SK-N-SH (cell line): ENCODE measurements around the gene MYMX. TPM values are rescaled to one million over a fixed set of nuclear protein-coding genes. Genes with fewer than 3 reads are reported as not detected.

Experiments used
- CTCF ChIA-PET: fragments of 300-600, 350-600 bp; formaldehyde crosslinking; extraction: SDS; loops from one replicate; lab custom pipeline; 2021; lab: Yijun Ruan, JAX
- POLR2A ChIA-PET: fragments of 350-600 bp; sonication (Branson Sonifier 250); formaldehyde crosslinking; extraction: SDS; loops from one replicate; lab custom pipeline; 2020; ENCODE audit warnings: antibody characterized with exemption, inconsistent platforms; lab: Yijun Ruan, JAX
- DNase-seq: peaks from one replicate; pipeline ENCODE4 v3.0.0; 2012
- H2AFZ ChIP-seq: fragments of 200-600 bp; sonication (generic); 2 replicates; pipeline ENCODE4 v1.8.1; 2016; ENCODE audit warnings: antibody characterized with exemption, mild to moderate bottlenecking, low read depth
- H3F3A ChIP-seq: fragments of 200-600 bp; sonication (generic); replicated peaks from 2 replicates; pipeline ENCODE3; 2016; ENCODE audit warnings: antibody characterized with exemption, mild to moderate bottlenecking; ENCODE audit not compliant: insufficient read depth
- H3K27ac ChIP-seq, 2 experiments: fragments of 200-500 bp in 1 of 2; fragments of 200-600 bp in 1 of 2; sonication (Bioruptor generic) in 1 of 2; sonication (generic), shearing (Covaris generic) in 1 of 2; 2 replicates each; pipeline versions ENCODE4 v1.5.1 to v1.6.1; 2014 to 2016; ENCODE audit warnings: low read depth in 2 of 2, inconsistent platforms in 1 of 2, low read length in 1 of 2, mild to moderate bottlenecking in 1 of 2, mixed read lengths in 1 of 2
- H3K27me3 ChIP-seq: fragments of 200-600 bp; sonication (generic), shearing (Covaris generic); 2 replicates; pipeline ENCODE4 v1.6.1; 2016; ENCODE audit warnings: mixed run types; ENCODE audit not compliant: insufficient read depth
- H3K36me3 ChIP-seq, 2 experiments: fragments of 200-500 bp in 1 of 2; fragments of 200-600 bp in 1 of 2; sonication (Bioruptor generic) in 1 of 2; sonication (generic) in 1 of 2; replicated peaks in 1 of 2; 2 replicates each; pipeline versions ENCODE3 to v1.5.1; 2014 to 2016; ENCODE audit warnings: low read length in 1 of 2, mild to moderate bottlenecking in 1 of 2; ENCODE audit not compliant: insufficient read depth in 2 of 2, control insufficient read depth in 1 of 2
- H3K4me1 ChIP-seq, 2 experiments: fragments of 200-500 bp in 1 of 2; fragments of 200-600 bp in 1 of 2; sonication (Bioruptor generic) in 1 of 2; sonication (generic), shearing (Covaris generic) in 1 of 2; 2 replicates each; pipeline versions ENCODE4 v1.5.1 to v1.6.1; 2014 to 2016; ENCODE audit warnings: low read depth in 1 of 2, low read length in 1 of 2, mixed run types in 1 of 2; ENCODE audit not compliant: insufficient read depth in 2 of 2, control insufficient read depth in 1 of 2
- H3K4me2 ChIP-seq: fragments of 200-600 bp; sonication (generic), shearing (Covaris generic); 2 replicates; pipeline ENCODE4 v1.6.1; 2017; ENCODE audit warnings: mixed run types
- H3K4me3 ChIP-seq, 2 experiments: fragments of 200-500 bp in 1 of 2; fragments of 200-600 bp in 1 of 2; sonication (Bioruptor generic) in 1 of 2; sonication (generic), shearing (Covaris generic) in 1 of 2; 2 replicates each; pipeline versions ENCODE4 v1.5.1 to v1.8.1; 2014 to 2016; ENCODE audit warnings: low read depth in 2 of 2, inconsistent platforms in 1 of 2, low read length in 1 of 2, mild to moderate bottlenecking in 1 of 2, mixed read lengths in 1 of 2, moderate library complexity in 1 of 2
- H3K79me2 ChIP-seq: fragments of 200-600 bp; sonication (generic); 2 replicates; pipeline ENCODE4 v1.8.1; 2017; ENCODE audit warnings: mild to moderate bottlenecking; ENCODE audit not compliant: insufficient read depth
- H3K9ac ChIP-seq: fragments of 200-600 bp; sonication (generic); 2 replicates; pipeline ENCODE4 v1.6.1; 2017; ENCODE audit warnings: mixed run types
- H3K9me2 ChIP-seq: fragments of 200-600 bp; sonication (generic); 2 replicates; pipeline ENCODE4 v1.6.1; 2017; ENCODE audit warnings: mixed run types
- H3K9me3 ChIP-seq: fragments of 200-600 bp; sonication (generic); 2 replicates; pipeline ENCODE4 v1.6.1; 2017; ENCODE audit warnings: mixed run types, mild to moderate bottlenecking, moderate library complexity
- H4K20me1 ChIP-seq: fragments of 200-600 bp; sonication (generic); 2 replicates; pipeline ENCODE4 v1.6.1; 2017; ENCODE audit warnings: mild to moderate bottlenecking, mixed run types; ENCODE audit not compliant: insufficient read depth
- CHD2 ChIP-seq: fragments of 150-350 bp; IDR thresholded peaks from 2 replicates; pipeline ENCODE4 v1.6.1; 2018; ENCODE audit warnings: low read length; ENCODE audit not compliant: partially characterized antibody
- CTCF ChIP-seq: fragments of 200-600 bp; sonication (generic); IDR thresholded peaks from 2 replicates; pipeline ENCODE4 v1.6.1; 2017; ENCODE audit warnings: antibody characterized with exemption, mild to moderate bottlenecking, moderate library complexity
- EP300 ChIP-seq, 2 experiments: IDR thresholded peaks; 2 replicates each; pipeline versions ENCODE4 v1.4.0 to v1.6.1; 2012; ENCODE audit warnings: borderline replicate concordance in 1 of 2, low read depth in 1 of 2, low read length in 1 of 2
- GABPA ChIP-seq: IDR thresholded peaks from 2 replicates; pipeline ENCODE4 v1.4.0; 2012; ENCODE audit warnings: low read depth, mild to moderate bottlenecking
- GATA2 ChIP-seq: sonication (generic); formaldehyde crosslinking; IDR thresholded peaks from 2 replicates; pipeline ENCODE4 v1.5.0; 2020; ENCODE audit warnings: mild to moderate bottlenecking, missing genetic modification reagents
- MEF2A ChIP-seq: IDR thresholded peaks from 2 replicates; pipeline ENCODE4 v1.4.0; 2012; ENCODE audit warnings: low read depth, borderline replicate concordance
- NFIC ChIP-seq: IDR thresholded peaks from 2 replicates; pipeline ENCODE4 v1.4.0; 2012; ENCODE audit warnings: borderline replicate concordance
- NRF1 ChIP-seq: IDR thresholded peaks from 2 replicates; pipeline ENCODE4 v1.6.1; 2012; ENCODE audit warnings: low read depth, mild to moderate bottlenecking, low read length
- POLR2AphosphoS5 ChIP-seq: IDR thresholded peaks from 2 replicates; pipeline ENCODE4 v1.6.1; 2012; ENCODE audit warnings: low read depth, low read length
- REST ChIP-seq: IDR thresholded peaks from 2 replicates; pipeline ENCODE4 v1.6.1; 2012; ENCODE audit warnings: mild to moderate bottlenecking, low read depth, low read length, moderate library complexity
- RFX5 ChIP-seq: IDR thresholded peaks from 2 replicates; pipeline ENCODE4 v1.6.1; 2012; ENCODE audit warnings: mild to moderate bottlenecking, improper control_type of control experiment, low read length
- RXRA ChIP-seq: IDR thresholded peaks from 2 replicates; pipeline ENCODE4 v1.4.0; 2012; ENCODE audit warnings: low read depth, mild to moderate bottlenecking, borderline replicate concordance
- SIN3A ChIP-seq: IDR thresholded peaks from 2 replicates; pipeline ENCODE4 v1.6.1; 2012; ENCODE audit warnings: low read depth, mild to moderate bottlenecking, low read length, moderate library complexity, borderline replicate concordance
- TAF1 ChIP-seq: IDR thresholded peaks from 2 replicates; pipeline ENCODE4 v1.6.1; 2012; ENCODE audit warnings: low read depth, mild to moderate bottlenecking, low read length, moderate library complexity, borderline replicate concordance
- TEAD4 ChIP-seq: IDR thresholded peaks from 2 replicates; pipeline ENCODE4 v1.4.0; 2012; ENCODE audit warnings: mild to moderate bottlenecking, borderline replicate concordance; ENCODE audit not compliant: insufficient read depth
- WGBS: methylation state at CpG from one replicate; pipeline ENCODE4 v1.1.6; 2017; ENCODE audit warnings: low lambda C conversion rate; 5-methylcytosine and 5-hydroxymethylcytosine counted together
- polyA plus RNA-seq, 3 experiments: library from polyadenylated mRNA; depleted of rRNA; stranded (reverse); fragments of >200 nt; gene quantifications; 2 replicates each; pipeline ENCODE4 v1.2.3, GENCODE V29; 2012
- TF ChIP-seq, protein P1 (sequence below): IDR thresholded peaks from 2 replicates; pipeline ENCODE4; 2012
- TF ChIP-seq, protein P2 (sequence below): IDR thresholded peaks from 2 replicates; pipeline ENCODE4 v1.4.0; 2012; ENCODE audit warnings: low read depth, borderline replicate concordance
- TF ChIP-seq, protein P3 (sequence below): IDR thresholded peaks from 2 replicates; pipeline ENCODE4 v1.4.0; 2012; ENCODE audit warnings: low read depth

MYMX gene
- polyA plus RNA-seq, 1 of the 3 experiments (the other 2 are of a cell fraction), result not detected

- TF ChIP-seq, protein P1, sequence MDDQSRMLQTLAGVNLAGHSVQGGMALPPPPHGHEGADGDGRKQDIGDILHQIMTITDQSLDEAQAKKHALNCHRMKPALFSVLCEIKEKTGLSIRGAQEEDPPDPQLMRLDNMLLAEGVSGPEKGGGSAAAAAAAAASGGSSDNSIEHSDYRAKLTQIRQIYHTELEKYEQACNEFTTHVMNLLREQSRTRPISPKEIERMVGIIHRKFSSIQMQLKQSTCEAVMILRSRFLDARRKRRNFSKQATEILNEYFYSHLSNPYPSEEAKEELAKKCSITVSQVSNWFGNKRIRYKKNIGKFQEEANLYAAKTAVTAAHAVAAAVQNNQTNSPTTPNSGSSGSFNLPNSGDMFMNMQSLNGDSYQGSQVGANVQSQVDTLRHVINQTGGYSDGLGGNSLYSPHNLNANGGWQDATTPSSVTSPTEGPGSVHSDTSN, result no peak
Observed at GRCh38 chr6:44245391-44245911, 28.7 kb downstream of the MYMX start (continued).

- Histone ChIP-seq H3K4me3 (peak overlapping the region; percentile 65 to 99), H3K9ac (peak overlapping the region; percentile 100), H4K20me1 (peaks cover 41% of the 10 kb centered on the region), H3K9me2 (no peaks in the 10 kb centered on the region), H3K36me3 (peaks cover 27 to 32% of the 10 kb centered on the region in 2 experiments), H3K27ac (peak overlapping the region; percentile 86), H3K4me1 (peaks cover 13 to 22% of the 10 kb centered on the region in 2 experiments; a peak in 3 of 4 replicates), H3K27me3 (no peaks in the 10 kb centered on the region), H2AFZ (peak overlapping the region; percentile 90), H3F3A (peaks cover 27% of the 10 kb centered on the region), H3K79me2 (peaks cover 43% of the 10 kb centered on the region), H3K9me3 (no peaks in the 10 kb centered on the region), H3K4me2 (peak overlapping the region; percentile 98)
- 8% methylated on average over 7 of the region's 62 CpGs for WGBS
- ChIA-PET POLR2A (interaction anchor here (0.6 to 4.1 kb wide), 30 partner anchors 9 to 759 kb away, joined by 3 to 98 read pairs (median 4); partner anchors contain the start of genes AARS2, SLC29A1, SLC35B2 and SPATS1), CTCF (interaction anchor here (0.8 to 8.4 kb wide), 15 partner anchors 9 to 151 kb away, joined by 3 to 115 read pairs (median 6); partner anchors contain the start of genes AARS2, CDC5L, SLC29A1 and SLC35B2)
- peak; percentile 93 for DNase-seq
- TF ChIP-seq, protein P2, sequence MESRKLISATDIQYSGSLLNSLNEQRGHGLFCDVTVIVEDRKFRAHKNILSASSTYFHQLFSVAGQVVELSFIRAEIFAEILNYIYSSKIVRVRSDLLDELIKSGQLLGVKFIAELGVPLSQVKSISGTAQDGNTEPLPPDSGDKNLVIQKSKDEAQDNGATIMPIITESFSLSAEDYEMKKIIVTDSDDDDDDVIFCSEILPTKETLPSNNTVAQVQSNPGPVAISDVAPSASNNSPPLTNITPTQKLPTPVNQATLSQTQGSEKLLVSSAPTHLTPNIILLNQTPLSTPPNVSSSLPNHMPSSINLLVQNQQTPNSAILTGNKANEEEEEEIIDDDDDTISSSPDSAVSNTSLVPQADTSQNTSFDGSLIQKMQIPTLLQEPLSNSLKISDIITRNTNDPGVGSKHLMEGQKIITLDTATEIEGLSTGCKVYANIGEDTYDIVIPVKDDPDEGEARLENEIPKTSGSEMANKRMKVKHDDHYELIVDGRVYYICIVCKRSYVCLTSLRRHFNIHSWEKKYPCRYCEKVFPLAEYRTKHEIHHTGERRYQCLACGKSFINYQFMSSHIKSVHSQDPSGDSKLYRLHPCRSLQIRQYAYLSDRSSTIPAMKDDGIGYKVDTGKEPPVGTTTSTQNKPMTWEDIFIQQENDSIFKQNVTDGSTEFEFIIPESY, result 0 out of 2 replicates have a peak, but pooled peaks have one; percentile 31
- TF ChIP-seq TEAD4, result no peak
- TF ChIP-seq GABPA, result no peak
- TF ChIP-seq NFIC, result no peak
- TF ChIP-seq, protein P3, sequence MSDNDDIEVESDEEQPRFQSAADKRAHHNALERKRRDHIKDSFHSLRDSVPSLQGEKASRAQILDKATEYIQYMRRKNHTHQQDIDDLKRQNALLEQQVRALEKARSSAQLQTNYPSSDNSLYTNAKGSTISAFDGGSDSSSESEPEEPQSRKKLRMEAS, result peak; percentile 57
- TF ChIP-seq REST, result no peak
- TF ChIP-seq EP300 (IDR thresholded peaks at IDR 0.05; ENCODE audit: borderline replicate concordance in 1 of 2, low read depth in 1 of 2, low read length in 1 of 2), result peak; percentile 55 to 91; a peak in 3 of 4 replicates
- no peak for TF ChIP-seq MEF2A
- TF ChIP-seq NRF1, result peak; percentile 35; the same call in 1 of the 2 replicates
- TF ChIP-seq CHD2, result peak; percentile 96
- TF ChIP-seq GATA2 (CRISPR knock-in tag), result no peak
- TF ChIP-seq, protein P1, result peak; percentile 86
- 0 out of 2 replicates have a peak, but pooled peaks have one; percentile 67 for TF ChIP-seq SIN3A
- TF ChIP-seq CTCF, result peak; percentile 51
- TF ChIP-seq POLR2AphosphoS5, result no peak; the same call in 1 of the 2 replicates
- TF ChIP-seq TAF1, result peak; percentile 74
- TF ChIP-seq RFX5, result no peak
- no peak for TF ChIP-seq RXRA
Observed at GRCh38 chr6:44245912-44246662, 29.4 kb downstream of the MYMX start.
